Measurements from ENCODE around the gene GPANK1. TPM values are rescaled to one million over a fixed set of nuclear protein-coding genes. Genes with fewer than 3 reads are reported as not detected.
A peak's percentile ranks its signal among the peaks of the same experiment; 100 is the strongest.

The GPANK1 gene
- total and polyA plus RNA-seq, 9 of the 15 experiments (the other 6 are each of a cell fraction or from before 2014, with no cell fraction given) = 32.2 to 111 (median 46.3) TPM

DNA sequence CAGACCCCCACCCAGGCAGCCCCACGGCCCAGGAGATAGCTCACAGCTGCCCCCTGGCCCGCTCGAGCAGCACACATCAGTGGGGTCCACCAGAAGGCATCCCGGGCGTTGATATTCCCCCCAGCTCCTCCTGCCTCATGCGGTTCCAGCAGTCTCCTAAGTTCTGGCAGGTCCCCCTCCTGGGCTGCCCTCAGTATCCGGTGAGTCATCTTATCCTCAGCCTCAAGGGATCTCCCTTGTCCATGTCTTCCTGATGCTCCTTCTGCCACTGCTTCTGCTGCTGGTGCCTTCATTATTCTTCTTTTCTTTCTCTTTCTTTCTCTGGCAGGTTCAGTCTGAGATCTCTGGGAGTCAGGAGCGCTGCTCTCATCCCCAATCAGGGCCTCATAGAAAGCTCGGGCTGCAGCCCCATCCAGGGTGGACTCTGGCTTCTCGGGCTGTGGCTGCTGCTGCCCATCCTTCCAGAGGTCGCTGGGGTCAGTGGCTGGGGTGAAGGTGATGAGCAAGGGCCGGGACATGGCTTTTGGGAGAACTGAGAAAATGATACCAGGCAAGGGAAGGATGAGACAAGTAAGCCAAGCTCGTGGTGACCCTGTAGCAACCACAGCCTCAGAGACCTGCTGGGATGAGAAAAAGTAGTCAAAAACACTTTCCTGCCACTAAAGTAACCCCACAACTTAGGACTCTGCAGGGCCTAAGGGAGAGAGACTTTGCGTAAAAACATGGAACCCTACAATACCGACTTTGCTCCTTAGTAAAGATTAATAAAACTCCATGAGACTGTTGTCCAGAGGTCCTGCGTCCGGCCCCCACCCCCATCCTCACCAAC lies 622 bp downstream of the GPANK1 start (continued):
- TF ChIP-seq NCOA4 (IDR thresholded peaks at IDR 0.05; ENCODE audit: partially characterized antibody) = no peak
- TF ChIP-seq, protein P1, sequence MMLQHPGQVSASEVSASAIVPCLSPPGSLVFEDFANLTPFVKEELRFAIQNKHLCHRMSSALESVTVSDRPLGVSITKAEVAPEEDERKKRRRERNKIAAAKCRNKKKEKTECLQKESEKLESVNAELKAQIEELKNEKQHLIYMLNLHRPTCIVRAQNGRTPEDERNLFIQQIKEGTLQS (IDR thresholded peaks at IDR 0.05) = no peak
- TF ChIP-seq, protein P1 (CRISPR knock-in tag; conservative IDR thresholded peaks at IDR 0.05) = peak; percentile 85
- 0 out of 2 replicates have a peak, but pooled peaks have one; percentile 85 for TF ChIP-seq ZNF165 (CRISPR knock-in tag; IDR thresholded peaks at IDR 0.05; ENCODE audit: borderline replicate concordance)
- TF ChIP-seq, protein P2, sequence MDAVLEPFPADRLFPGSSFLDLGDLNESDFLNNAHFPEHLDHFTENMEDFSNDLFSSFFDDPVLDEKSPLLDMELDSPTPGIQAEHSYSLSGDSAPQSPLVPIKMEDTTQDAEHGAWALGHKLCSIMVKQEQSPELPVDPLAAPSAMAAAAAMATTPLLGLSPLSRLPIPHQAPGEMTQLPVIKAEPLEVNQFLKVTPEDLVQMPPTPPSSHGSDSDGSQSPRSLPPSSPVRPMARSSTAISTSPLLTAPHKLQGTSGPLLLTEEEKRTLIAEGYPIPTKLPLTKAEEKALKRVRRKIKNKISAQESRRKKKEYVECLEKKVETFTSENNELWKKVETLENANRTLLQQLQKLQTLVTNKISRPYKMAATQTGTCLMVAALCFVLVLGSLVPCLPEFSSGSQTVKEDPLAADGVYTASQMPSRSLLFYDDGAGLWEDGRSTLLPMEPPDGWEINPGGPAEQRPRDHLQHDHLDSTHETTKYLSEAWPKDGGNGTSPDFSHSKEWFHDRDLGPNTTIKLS (IDR thresholded peaks at IDR 0.05; ENCODE audit: borderline replicate concordance, low read depth) = no peak
- 0 out of 2 replicates have a peak, but pooled peaks have one; percentile 28 for TF ChIP-seq XRCC5 (IDR thresholded peaks at IDR 0.05; ENCODE audit: low read depth, low read length)
- TF ChIP-seq GABPA (tag; conservative IDR thresholded peaks at IDR 0.05; ENCODE audit: low read depth) = no peak
- no peak for TF ChIP-seq GABPB2 (CRISPR knock-in tag; conservative IDR thresholded peaks at IDR 0.05)
- TF ChIP-seq HDAC8 (tag; IDR thresholded peaks at IDR 0.05) = no peak
- peak; percentile 68 for TF ChIP-seq NFE2 (IDR thresholded peaks at IDR 0.05; ENCODE audit: low read depth)
- TF ChIP-seq ZNF324 (CRISPR knock-in tag; IDR thresholded peaks at IDR 0.05) = peak; percentile 7; the same call in 1 of the 2 replicates
- no peak for TF ChIP-seq BMI1 (IDR thresholded peaks at IDR 0.05; ENCODE audit: low read length)
- TF ChIP-seq ZNF778 (CRISPR knock-in tag; IDR thresholded peaks at IDR 0.05) = no peak
- no peak for TF ChIP-seq ZNF253 (CRISPR knock-in tag; conservative IDR thresholded peaks at IDR 0.05)
- TF ChIP-seq, protein P3, sequence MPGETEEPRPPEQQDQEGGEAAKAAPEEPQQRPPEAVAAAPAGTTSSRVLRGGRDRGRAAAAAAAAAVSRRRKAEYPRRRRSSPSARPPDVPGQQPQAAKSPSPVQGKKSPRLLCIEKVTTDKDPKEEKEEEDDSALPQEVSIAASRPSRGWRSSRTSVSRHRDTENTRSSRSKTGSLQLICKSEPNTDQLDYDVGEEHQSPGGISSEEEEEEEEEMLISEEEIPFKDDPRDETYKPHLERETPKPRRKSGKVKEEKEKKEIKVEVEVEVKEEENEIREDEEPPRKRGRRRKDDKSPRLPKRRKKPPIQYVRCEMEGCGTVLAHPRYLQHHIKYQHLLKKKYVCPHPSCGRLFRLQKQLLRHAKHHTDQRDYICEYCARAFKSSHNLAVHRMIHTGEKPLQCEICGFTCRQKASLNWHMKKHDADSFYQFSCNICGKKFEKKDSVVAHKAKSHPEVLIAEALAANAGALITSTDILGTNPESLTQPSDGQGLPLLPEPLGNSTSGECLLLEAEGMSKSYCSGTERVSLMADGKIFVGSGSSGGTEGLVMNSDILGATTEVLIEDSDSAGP (CRISPR knock-in tag; IDR thresholded peaks at IDR 0.05) = no peak
- no peak for TF ChIP-seq ZNF830 (CRISPR knock-in tag; IDR thresholded peaks at IDR 0.05)
- TF ChIP-seq, protein P4, sequence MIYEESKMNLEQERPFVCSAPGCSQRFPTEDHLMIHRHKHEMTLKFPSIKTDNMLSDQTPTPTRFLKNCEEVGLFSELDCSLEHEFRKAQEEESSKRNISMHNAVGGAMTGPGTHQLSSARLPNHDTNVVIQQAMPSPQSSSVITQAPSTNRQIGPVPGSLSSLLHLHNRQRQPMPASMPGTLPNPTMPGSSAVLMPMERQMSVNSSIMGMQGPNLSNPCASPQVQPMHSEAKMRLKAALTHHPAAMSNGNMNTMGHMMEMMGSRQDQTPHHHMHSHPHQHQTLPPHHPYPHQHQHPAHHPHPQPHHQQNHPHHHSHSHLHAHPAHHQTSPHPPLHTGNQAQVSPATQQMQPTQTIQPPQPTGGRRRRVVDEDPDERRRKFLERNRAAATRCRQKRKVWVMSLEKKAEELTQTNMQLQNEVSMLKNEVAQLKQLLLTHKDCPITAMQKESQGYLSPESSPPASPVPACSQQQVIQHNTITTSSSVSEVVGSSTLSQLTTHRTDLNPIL (CRISPR knock-in tag; IDR thresholded peaks at IDR 0.05) = no peak
- TF ChIP-seq, protein P5, sequence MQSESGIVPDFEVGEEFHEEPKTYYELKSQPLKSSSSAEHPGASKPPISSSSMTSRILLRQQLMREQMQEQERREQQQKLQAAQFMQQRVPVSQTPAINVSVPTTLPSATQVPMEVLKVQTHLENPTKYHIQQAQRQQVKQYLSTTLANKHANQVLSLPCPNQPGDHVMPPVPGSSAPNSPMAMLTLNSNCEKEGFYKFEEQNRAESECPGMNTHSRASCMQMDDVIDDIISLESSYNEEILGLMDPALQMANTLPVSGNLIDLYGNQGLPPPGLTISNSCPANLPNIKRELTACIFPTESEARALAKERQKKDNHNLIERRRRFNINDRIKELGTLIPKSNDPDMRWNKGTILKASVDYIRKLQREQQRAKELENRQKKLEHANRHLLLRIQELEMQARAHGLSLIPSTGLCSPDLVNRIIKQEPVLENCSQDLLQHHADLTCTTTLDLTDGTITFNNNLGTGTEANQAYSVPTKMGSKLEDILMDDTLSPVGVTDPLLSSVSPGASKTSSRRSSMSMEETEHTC (IDR thresholded peaks at IDR 0.05) = no peak; the same call in 1 of the 2 replicates
- TF ChIP-seq MIER1 (IDR thresholded peaks at IDR 0.05; ENCODE audit: low read depth) = peak; percentile 59; the same call in 1 of the 2 replicates
- TF ChIP-seq, protein P6, sequence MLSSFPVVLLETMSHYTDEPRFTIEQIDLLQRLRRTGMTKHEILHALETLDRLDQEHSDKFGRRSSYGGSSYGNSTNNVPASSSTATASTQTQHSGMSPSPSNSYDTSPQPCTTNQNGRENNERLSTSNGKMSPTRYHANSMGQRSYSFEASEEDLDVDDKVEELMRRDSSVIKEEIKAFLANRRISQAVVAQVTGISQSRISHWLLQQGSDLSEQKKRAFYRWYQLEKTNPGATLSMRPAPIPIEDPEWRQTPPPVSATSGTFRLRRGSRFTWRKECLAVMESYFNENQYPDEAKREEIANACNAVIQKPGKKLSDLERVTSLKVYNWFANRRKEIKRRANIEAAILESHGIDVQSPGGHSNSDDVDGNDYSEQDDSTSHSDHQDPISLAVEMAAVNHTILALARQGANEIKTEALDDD (IDR thresholded peaks at IDR 0.05) = 0 out of 2 replicates have a peak, but pooled peaks have one; percentile 3
